A673 (cell line): ENCODE measurements around the gene AGAP1. TPM values are rescaled to one million over a fixed set of nuclear protein-coding genes. Genes with fewer than 3 reads are reported as not detected.

Experiments used
- BruUV-seq: library from RNA; stranded (reverse); fragments of 400-500 nt; replicated peaks from 2 replicates; lab custom pipeline; 2021; lab: Mats Ljungman, UMichigan
- CTCF ChIA-PET: fragments of 300-600 bp; sonication (Branson Sonifier 250); formaldehyde crosslinking; loops from one replicate; lab custom pipeline; 2022; ENCODE audit warnings: antibody characterized with exemption; lab: Charles Lee
- POLR2A ChIA-PET: fragments of 300-600 bp; sonication (Branson Sonifier 250); formaldehyde crosslinking; loops from one replicate; lab custom pipeline; 2022; ENCODE audit warnings: antibody characterized with exemption; ENCODE audit not compliant: low non-redundant PET; lab: Charles Lee
- DNase-seq: peaks from one replicate; pipeline ENCODE4 v3.0.0-alpha.2; 2015; ENCODE audit warnings: low spot score
- H3K27ac ChIP-seq: fragments of 200-600 bp; sonication (generic); 2 replicates; pipeline ENCODE4 v1.5.1; 2016; ENCODE audit warnings: mixed run types, low read depth, mild to moderate bottlenecking, mixed read lengths, antibody characterized with exemption, low read length; ENCODE audit not compliant: poor library complexity, severe bottlenecking
- H3K27me3 ChIP-seq: fragments of 200-600 bp; sonication (generic); replicated peaks from 2 replicates; pipeline ENCODE4 v1.6.1; 2017; ENCODE audit warnings: mixed run types, low read depth, mild to moderate bottlenecking, mixed read lengths, antibody characterized with exemption, low read length; ENCODE audit not compliant: insufficient read depth, poor library complexity
- H3K36me3 ChIP-seq: fragments of 200-600 bp; sonication (generic); 2 replicates; pipeline ENCODE4 v1.6.1; 2016; ENCODE audit warnings: mixed run types, mild to moderate bottlenecking, mixed read lengths, antibody characterized with exemption, low read length; ENCODE audit not compliant: insufficient read depth, poor library complexity, severe bottlenecking
- H3K4me1 ChIP-seq: fragments of 200-600 bp; sonication (generic); 2 replicates; pipeline ENCODE4 v1.6.1; 2017; ENCODE audit warnings: mixed run types, mild to moderate bottlenecking, mixed read lengths, antibody characterized with exemption, low read length; ENCODE audit not compliant: insufficient read depth, poor library complexity, severe bottlenecking
- H3K4me3 ChIP-seq: fragments of 200-600 bp; sonication (generic); 2 replicates; pipeline ENCODE4 v1.5.1; 2016; ENCODE audit warnings: low read depth, mixed run types, mild to moderate bottlenecking, mixed read lengths, low read length; ENCODE audit not compliant: poor library complexity, severe bottlenecking
- H3K9me3 ChIP-seq: fragments of 200-600 bp; sonication (generic); 2 replicates; pipeline ENCODE4 v1.6.1; 2016; ENCODE audit warnings: mixed run types, low read depth, mild to moderate bottlenecking, mixed read lengths, antibody characterized with exemption, low read length; ENCODE audit not compliant: poor library complexity, severe bottlenecking
- EZH2 ChIP-seq: fragments of 200-600 bp; sonication (generic); IDR thresholded peaks from 2 replicates; pipeline ENCODE4 v1.6.1; 2017; ENCODE audit warnings: borderline replicate concordance, low read depth, mild to moderate bottlenecking, mixed read lengths, antibody characterized with exemption, low read length; ENCODE audit not compliant: poor library complexity, severe bottlenecking
- intact Hi-C: fragments of 100-400 bp; cut with micrococcal nuclease; formaldehyde crosslinking; loops from one replicate; pipeline ENCODE4 v1.10.0; 2022; ENCODE audit not compliant: unreplicated experiment
- total RNA-seq: library from RNA; stranded (reverse); gene quantifications from 2 replicates; pipeline ENCODE4 v1.2.3, GENCODE V29; 2021
- TF ChIP-seq, protein P1 (sequence below): fragments of 300-800, 200-600 bp; sonication (generic); conservative IDR thresholded peaks from 2 replicates; pipeline ENCODE4 v1.5.1; 2017; ENCODE audit warnings: low read depth, mild to moderate bottlenecking, antibody characterized with exemption, low read length, moderate library complexity, mixed read lengths

Gene AGAP1
- total RNA-seq, 1 experiment from 2014 or later = 25.3 TPM

DNA sequence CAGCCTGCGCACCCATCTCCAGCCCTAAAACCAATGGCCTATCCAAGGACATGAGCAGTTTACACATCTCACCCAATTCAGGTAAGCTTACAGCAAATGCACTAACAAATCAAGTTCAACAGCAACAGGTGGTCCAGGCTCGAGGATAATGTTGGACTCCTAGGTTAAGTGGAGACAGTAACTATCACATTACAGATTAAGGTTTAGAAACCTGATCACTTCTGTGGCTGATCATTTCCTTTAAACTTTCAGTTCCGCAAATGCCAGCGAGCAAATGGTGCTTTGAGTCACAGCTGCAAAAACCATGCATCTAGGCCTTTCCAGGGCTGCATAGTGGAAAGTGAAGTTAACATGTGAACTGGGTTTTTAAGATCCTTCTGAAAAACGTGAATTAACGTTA, 415.0 kb downstream of the AGAP1 start:
- Histone ChIP-seq H3K27ac (no peak overlapping the region), H3K9me3 (no peaks in the 10 kb centered on the region), H3K4me1 (peaks cover 5% of the 10 kb centered on the region), H3K27me3 (peaks cover 11% of the 10 kb centered on the region), H3K36me3 (no peaks in the 10 kb centered on the region), H3K4me3 (no peak overlapping the region)
- no peak for DNase-seq
- intact Hi-C loops = no loop called here
- TF ChIP-seq EZH2 = no peak
- TF ChIP-seq, protein P1, sequence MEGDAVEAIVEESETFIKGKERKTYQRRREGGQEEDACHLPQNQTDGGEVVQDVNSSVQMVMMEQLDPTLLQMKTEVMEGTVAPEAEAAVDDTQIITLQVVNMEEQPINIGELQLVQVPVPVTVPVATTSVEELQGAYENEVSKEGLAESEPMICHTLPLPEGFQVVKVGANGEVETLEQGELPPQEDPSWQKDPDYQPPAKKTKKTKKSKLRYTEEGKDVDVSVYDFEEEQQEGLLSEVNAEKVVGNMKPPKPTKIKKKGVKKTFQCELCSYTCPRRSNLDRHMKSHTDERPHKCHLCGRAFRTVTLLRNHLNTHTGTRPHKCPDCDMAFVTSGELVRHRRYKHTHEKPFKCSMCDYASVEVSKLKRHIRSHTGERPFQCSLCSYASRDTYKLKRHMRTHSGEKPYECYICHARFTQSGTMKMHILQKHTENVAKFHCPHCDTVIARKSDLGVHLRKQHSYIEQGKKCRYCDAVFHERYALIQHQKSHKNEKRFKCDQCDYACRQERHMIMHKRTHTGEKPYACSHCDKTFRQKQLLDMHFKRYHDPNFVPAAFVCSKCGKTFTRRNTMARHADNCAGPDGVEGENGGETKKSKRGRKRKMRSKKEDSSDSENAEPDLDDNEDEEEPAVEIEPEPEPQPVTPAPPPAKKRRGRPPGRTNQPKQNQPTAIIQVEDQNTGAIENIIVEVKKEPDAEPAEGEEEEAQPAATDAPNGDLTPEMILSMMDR = no peak
- POLR2A ChIA-PET = no interaction called here
- BruUV-seq = no TSS peak
- CTCF ChIA-PET = interaction anchor here (0.6 kb wide), 1 partner anchor 270 kb away, joined by 3 read pairs; no protein-coding TSS in a partner anchor

DNA sequence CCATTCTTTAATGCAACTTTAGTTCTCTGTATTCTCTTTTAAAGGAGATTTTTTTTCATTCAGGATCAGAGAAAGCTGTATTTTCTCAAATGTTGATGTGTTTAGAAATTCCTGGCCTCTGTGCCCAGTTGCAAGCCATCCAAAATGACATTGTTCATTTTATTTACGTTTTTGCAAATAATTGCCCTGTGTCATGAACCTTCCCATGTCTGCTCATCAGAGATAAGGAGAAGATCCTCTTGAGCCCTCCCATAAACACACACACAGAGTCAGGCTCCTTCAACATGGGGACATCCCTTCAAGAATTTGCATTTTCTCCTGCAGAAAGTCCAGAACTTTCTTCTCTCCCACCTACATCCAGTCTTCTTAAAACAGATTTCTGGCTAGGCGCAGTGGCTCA, 415.5 kb downstream of the AGAP1 start:
- TF ChIP-seq, protein P1 = no peak
- no peak for TF ChIP-seq EZH2
- Histone ChIP-seq H3K4me1 (no peaks in the 10 kb centered on the region), H3K36me3 (no peaks in the 10 kb centered on the region), H3K9me3 (no peaks in the 10 kb centered on the region), H3K4me3 (no peak overlapping the region), H3K27me3 (peaks cover 9% of the 10 kb centered on the region), H3K27ac (no peak overlapping the region)
- intact Hi-C loops = no loop called here
- BruUV-seq = no TSS peak
- POLR2A ChIA-PET = no interaction called here
- no peak for DNase-seq
- CTCF ChIA-PET = interaction anchor here (0.6 kb wide), 2 partner anchors 269 to 414 kb away, joined by 3 read pairs; no protein-coding TSS in a partner anchor

DNA sequence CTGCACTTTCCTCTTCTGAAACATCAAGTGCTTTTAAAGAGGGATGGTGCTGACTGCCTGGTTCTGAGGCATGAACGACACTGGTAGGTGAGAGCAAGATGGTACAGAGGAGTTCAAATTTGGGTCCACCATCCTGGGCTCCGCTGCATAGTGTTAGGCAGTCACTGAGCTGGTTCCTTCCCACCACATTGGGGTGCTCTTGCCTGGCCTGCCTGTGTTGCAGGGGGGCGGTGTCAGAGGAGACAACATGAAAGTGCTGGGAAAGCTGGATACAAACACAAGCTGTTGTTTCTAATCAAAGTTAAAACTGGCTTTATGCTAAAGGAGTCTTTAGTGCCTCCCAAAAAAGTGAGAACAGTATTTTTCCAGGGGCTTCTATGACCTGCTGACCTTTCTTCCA, 416.2 kb downstream of the AGAP1 start:
- TF ChIP-seq EZH2 = no peak
- TF ChIP-seq, protein P1 = no peak
- no TSS peak for BruUV-seq
- ChIA-PET CTCF (interaction anchor here (0.6 to 1.0 kb wide), 2 partner anchors 94 to 414 kb away, joined by 3 to 7 read pairs; no protein-coding TSS in a partner anchor), POLR2A (no interaction called here)
- no peak for DNase-seq
- H3K4me1 ChIP-seq = no peaks in the 10 kb centered on the region
- H3K9me3 ChIP-seq = no peaks in the 10 kb centered on the region
- intact Hi-C loops = no loop called here
- peaks cover 3% of the 10 kb centered on the region for H3K27me3 ChIP-seq
- H3K36me3 ChIP-seq = no peaks in the 10 kb centered on the region
- no peak overlapping the region for H3K4me3 ChIP-seq
- H3K27ac ChIP-seq = no peak overlapping the region
